Caco-2 (cell line): ENCODE results near the gene S100A3. TPM values are rescaled to one million over a fixed set of nuclear protein-coding genes. Genes with fewer than 3 reads are reported as not detected.

Experiments used
- BruUV-seq: library from RNA; stranded (reverse); fragments of 400-500 nt; replicated peaks from 2 replicates; lab custom pipeline; 2021; lab: Mats Ljungman, UMichigan
- CTCF ChIA-PET: fragments of 300-600 bp; sonication (Branson Sonifier 250); formaldehyde crosslinking; loops from one replicate; lab custom pipeline; 2022; ENCODE audit warnings: antibody characterized with exemption; lab: Charles Lee
- POLR2A ChIA-PET: fragments of 300-600 bp; sonication (Branson Sonifier 250); formaldehyde crosslinking; loops from one replicate; lab custom pipeline; 2022; ENCODE audit warnings: antibody characterized with exemption; lab: Charles Lee
- DNase-seq, 2 experiments: peaks; one replicate each; pipeline versions ENCODE4 v3.0.0 to v3.0.0-alpha.2; 2020 to 2022
- H3K27me3 ChIP-seq: replicated peaks from 2 replicates; pipeline ENCODE4 v1.6.0; 2011; ENCODE audit warnings: low read length; ENCODE audit not compliant: control insufficient read depth, insufficient read depth
- H3K36me3 ChIP-seq: 2 replicates; pipeline ENCODE4 v1.5.1; 2011; ENCODE audit warnings: low read length; ENCODE audit not compliant: control insufficient read depth, insufficient read depth
- H3K4me1 ChIP-seq: fragments of 250-450 bp; sonication (Bioruptor Pico); 2 replicates; pipeline ENCODE4 v1.5.1; 2020; ENCODE audit warnings: mild to moderate bottlenecking
- H3K4me3 ChIP-seq: 2 replicates; pipeline ENCODE4 v1.5.1; 2011; ENCODE audit warnings: low read depth, mild to moderate bottlenecking, control low read depth, low read length
- H3K9me3 ChIP-seq: fragments of 250-450 bp; sonication (Bioruptor Pico); 2 replicates; pipeline ENCODE4 v1.5.1; 2020; ENCODE audit warnings: mild to moderate bottlenecking, moderate library complexity
- H3K27ac Mint-ChIP-seq: one replicate; pipeline ENCODE4 v1.8.0; 2022; ENCODE audit warnings: mixed read lengths; ENCODE audit not compliant: unreplicated experiment
- H3K27me3 Mint-ChIP-seq: one replicate; pipeline ENCODE4 v1.8.0; 2022; ENCODE audit warnings: mixed read lengths; ENCODE audit not compliant: insufficient read depth, unreplicated experiment
- H3K36me3 Mint-ChIP-seq: one replicate; pipeline ENCODE4 v1.8.0; 2022; ENCODE audit warnings: mild to moderate bottlenecking, mixed read lengths; ENCODE audit not compliant: insufficient read depth, unreplicated experiment
- H3K4me1 Mint-ChIP-seq: one replicate; pipeline ENCODE4 v1.8.0; 2022; ENCODE audit warnings: low read depth, mixed read lengths; ENCODE audit not compliant: unreplicated experiment
- H3K4me3 Mint-ChIP-seq: one replicate; pipeline ENCODE4 v1.8.0; 2022; ENCODE audit warnings: mild to moderate bottlenecking, moderate library complexity, mixed read lengths; ENCODE audit not compliant: unreplicated experiment
- H3K9me3 Mint-ChIP-seq: one replicate; pipeline ENCODE4 v1.8.0; 2022; ENCODE audit warnings: mixed read lengths; ENCODE audit not compliant: unreplicated experiment
- intact Hi-C: fragments of 100-400 bp; cut with micrococcal nuclease; formaldehyde crosslinking; loops from one replicate; pipeline ENCODE4 v1.10.0; 2022; ENCODE audit not compliant: unreplicated experiment
- total RNA-seq: library from RNA; stranded (reverse); gene quantifications from 2 replicates; pipeline ENCODE4 v1.2.3, GENCODE V29; 2022
- TF ChIP-seq, protein P1 (sequence below), 2 experiments: fragments of 200-600 bp in 1 of 2; IDR thresholded peaks; 1 replicate in 1 of 2; 2 replicates in 1 of 2; pipeline versions ENCODE4 v1.5.1 to v1.8.0; 2011 to 2022; ENCODE audit warnings: antibody characterized with exemption in 1 of 2, control low read depth in 1 of 2, inconsistent platforms in 1 of 2, low read depth in 1 of 2, low read length in 1 of 2, mild to moderate bottlenecking in 1 of 2, moderate library complexity in 1 of 2; ENCODE audit not compliant: insufficient read depth in 1 of 2, severe bottlenecking in 1 of 2, unreplicated experiment in 1 of 2

The S100A3 gene
- total RNA-seq, 1 experiment from 2014 or later: 0.61 TPM

DNA sequence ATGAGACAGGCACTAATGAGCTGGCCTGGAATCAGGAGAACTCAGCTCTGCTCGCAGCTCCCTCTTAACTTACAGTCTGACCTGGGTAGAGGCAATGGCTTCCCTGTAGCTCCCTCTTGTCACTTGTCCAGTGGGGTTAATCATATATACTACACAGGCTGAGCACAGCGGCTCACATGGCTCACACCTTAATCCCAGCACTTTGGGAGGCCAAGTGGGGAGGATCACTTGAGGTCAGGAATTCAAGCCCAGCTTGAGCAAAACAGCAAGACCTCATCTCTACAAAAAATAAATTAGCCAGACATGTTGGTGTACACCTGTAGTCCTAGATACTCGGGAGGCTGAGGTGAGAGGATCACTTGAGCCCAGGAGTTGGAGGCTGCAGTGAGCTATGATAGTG is 17.4 kb downstream of the S100A3 start:
- H3K36me3 Mint-ChIP-seq: peaks cover 18% of the 10 kb centered on the region
- POLR2A ChIA-PET: no interaction called here
- Histone ChIP-seq H3K4me1 (peaks cover 32% of the 10 kb centered on the region), H3K36me3 (no peaks in the 10 kb centered on the region; the same call in 1 of the 2 replicates), H3K27me3 (no peaks in the 10 kb centered on the region), H3K4me3 (no peak overlapping the region), H3K9me3 (no peaks in the 10 kb centered on the region)
- intact Hi-C loops: loop anchor here (1.0 kb wide), 2 partner anchors 15 to 96 kb away; partner anchors contain the start of gene S100A13
- TF ChIP-seq, protein P1, sequence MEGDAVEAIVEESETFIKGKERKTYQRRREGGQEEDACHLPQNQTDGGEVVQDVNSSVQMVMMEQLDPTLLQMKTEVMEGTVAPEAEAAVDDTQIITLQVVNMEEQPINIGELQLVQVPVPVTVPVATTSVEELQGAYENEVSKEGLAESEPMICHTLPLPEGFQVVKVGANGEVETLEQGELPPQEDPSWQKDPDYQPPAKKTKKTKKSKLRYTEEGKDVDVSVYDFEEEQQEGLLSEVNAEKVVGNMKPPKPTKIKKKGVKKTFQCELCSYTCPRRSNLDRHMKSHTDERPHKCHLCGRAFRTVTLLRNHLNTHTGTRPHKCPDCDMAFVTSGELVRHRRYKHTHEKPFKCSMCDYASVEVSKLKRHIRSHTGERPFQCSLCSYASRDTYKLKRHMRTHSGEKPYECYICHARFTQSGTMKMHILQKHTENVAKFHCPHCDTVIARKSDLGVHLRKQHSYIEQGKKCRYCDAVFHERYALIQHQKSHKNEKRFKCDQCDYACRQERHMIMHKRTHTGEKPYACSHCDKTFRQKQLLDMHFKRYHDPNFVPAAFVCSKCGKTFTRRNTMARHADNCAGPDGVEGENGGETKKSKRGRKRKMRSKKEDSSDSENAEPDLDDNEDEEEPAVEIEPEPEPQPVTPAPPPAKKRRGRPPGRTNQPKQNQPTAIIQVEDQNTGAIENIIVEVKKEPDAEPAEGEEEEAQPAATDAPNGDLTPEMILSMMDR (IDR thresholded peaks at IDR 0.05; ENCODE audit: insufficient read depth in 1 of 2, low read depth in 1 of 2, low read length in 1 of 2, severe bottlenecking in 1 of 2, unreplicated experiment in 1 of 2): no peak
- H3K27me3 Mint-ChIP-seq: no peaks in the 10 kb centered on the region
- peaks cover 9% of the 10 kb centered on the region for H3K9me3 Mint-ChIP-seq
- H3K4me3 Mint-ChIP-seq: no peak overlapping the region
- CTCF ChIA-PET: interaction anchor here (1.9 to 3.7 kb wide), 5 partner anchors 14 to 103 kb away, joined by 5 to 16 read pairs (median 6); partner anchors contain the start of genes CHTOP, S100A14, S100A16 and S100A4
- DNase-seq: no peak
- BruUV-seq: no TSS peak
- H3K4me1 Mint-ChIP-seq: peaks cover 34% of the 10 kb centered on the region
- H3K27ac Mint-ChIP-seq: no peak overlapping the region

DNA sequence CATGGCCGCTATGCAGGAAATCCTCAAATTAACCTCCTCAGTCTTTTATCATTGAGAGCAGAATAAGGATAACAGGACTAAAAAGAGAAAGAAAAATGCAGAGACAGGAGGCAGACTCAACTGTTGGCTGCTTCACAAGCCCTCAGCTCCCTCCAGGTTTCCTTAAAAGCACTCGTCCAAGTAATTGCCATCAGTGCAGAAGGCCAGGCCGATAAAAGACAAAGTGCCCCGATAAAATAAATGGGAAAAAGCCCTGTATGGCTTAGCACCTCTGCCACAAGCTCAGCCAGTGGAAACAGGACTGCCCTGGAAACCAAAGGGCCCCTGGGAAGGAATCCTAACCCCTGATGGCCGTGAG is 21.4 kb downstream of the S100A3 start:
- intact Hi-C loops: no loop called here
- TF ChIP-seq, protein P1 (IDR thresholded peaks at IDR 0.05; ENCODE audit: insufficient read depth in 1 of 2, low read depth in 1 of 2, low read length in 1 of 2, severe bottlenecking in 1 of 2, unreplicated experiment in 1 of 2): no peak
- Histone ChIP-seq H3K9me3 (peaks cover 3% of the 10 kb centered on the region; the same call in 1 of the 2 replicates), H3K27me3 (no peaks in the 10 kb centered on the region), H3K4me3 (no peak overlapping the region), H3K36me3 (no peaks in the 10 kb centered on the region), H3K4me1 (peaks cover 21% of the 10 kb centered on the region)
- Mint-ChIP-seq H3K27ac (no peak overlapping the region), H3K4me1 (peaks cover 31% of the 10 kb centered on the region), H3K36me3 (peaks cover 3% of the 10 kb centered on the region), H3K27me3 (no peaks in the 10 kb centered on the region), H3K4me3 (no peak overlapping the region), H3K9me3 (peaks cover 9% of the 10 kb centered on the region)
- no TSS peak for BruUV-seq
- DNase-seq: no peak
- ChIA-PET POLR2A (no interaction called here), CTCF (no interaction called here)

DNA sequence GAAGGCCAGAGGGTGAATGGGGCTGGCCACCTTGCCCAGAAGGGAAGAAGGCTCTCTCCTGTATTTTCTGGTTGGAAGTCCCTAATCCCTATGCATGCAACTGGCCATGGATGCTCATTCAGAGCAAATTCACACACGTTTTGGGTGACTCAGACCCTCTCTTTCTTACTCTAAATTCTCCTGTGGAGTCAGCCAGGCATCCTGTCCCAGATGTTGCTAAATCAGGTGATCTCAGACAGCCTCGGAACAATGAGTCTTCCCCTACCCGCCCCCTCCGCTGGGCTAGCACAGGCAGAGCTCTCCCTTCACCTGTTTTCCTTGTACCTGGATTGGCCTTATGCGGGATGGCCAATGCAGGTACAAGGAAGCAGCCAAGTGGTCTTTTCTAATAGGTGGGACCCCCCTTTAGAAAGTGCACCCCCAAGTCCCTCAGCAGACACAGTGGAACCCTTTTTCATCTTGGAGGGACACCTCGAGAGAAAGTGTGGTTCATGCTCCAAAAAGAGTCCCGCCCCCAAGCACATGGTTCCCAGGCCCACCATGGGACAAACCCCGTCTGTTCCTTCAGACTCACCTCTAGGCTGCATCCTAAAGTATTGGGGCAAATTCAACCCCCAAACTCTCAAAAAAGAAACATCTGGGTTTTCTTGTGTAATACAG is 21.9 kb downstream of the S100A3 start:
- Mint-ChIP-seq H3K4me1 (peaks cover 26% of the 10 kb centered on the region), H3K4me3 (no peak overlapping the region), H3K27me3 (no peaks in the 10 kb centered on the region), H3K36me3 (peaks cover 8% of the 10 kb centered on the region), H3K27ac (no peak overlapping the region), H3K9me3 (peaks cover 9% of the 10 kb centered on the region)
- no peaks in the 10 kb centered on the region for H3K27me3 ChIP-seq
- no peaks in the 10 kb centered on the region for H3K36me3 ChIP-seq
- TF ChIP-seq, protein P1 (IDR thresholded peaks at IDR 0.05; ENCODE audit: insufficient read depth in 1 of 2, low read depth in 1 of 2, low read length in 1 of 2, severe bottlenecking in 1 of 2, unreplicated experiment in 1 of 2): no peak
- peaks cover 18% of the 10 kb centered on the region for H3K4me1 ChIP-seq
- POLR2A ChIA-PET: no interaction called here
- DNase-seq: no peak
- peaks cover 5% of the 10 kb centered on the region; the same call in 1 of the 2 replicates for H3K9me3 ChIP-seq
- intact Hi-C loops: no loop called here
- CTCF ChIA-PET: no interaction called here
- BruUV-seq: no TSS peak
- no peak overlapping the region for H3K4me3 ChIP-seq
